Left forelimb (tissue), 1 donor: ENCODE measurements around the gene CACNA2D3.
"Not testable (repeated sequence)": the region's sequence is repeated elsewhere in the genome, so short reads cannot be mapped to it uniquely, and the experiment has no call there.

ENCODE experiments used
- DNase-seq: peaks from one replicate; pipeline ENCODE4 v3.0.0-alpha.2; 2018; ENCODE audit warnings: low spot score

The CACNA2D3 gene

DNA sequence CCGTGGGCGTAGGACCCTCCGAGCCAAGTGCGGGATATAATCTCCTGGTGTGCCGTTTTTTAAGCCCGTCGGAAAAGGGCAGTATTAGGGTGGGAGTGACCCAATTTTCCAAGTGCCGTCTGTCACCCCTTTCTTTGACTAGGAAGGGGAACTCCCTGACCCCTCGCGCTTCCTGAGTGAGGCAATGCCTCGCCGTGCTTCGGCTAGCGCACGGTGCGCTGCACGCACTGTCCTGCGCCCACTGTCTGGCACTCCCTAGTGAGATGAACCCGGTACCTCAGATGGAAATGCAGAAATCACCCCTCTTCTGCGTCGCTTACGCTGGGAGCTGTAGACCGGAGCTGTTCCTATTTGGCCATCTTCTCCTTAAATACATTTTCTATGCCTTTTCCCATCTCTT, 342.2 kb downstream of the CACNA2D3 start:
- not testable (repeated sequence) for DNase-seq

GRCh38 chr3:54476891-54477290, 354.5 kb downstream of the CACNA2D3 start:
- no peak for DNase-seq

GRCh38 chr3:54481606-54482365, 359.4 kb downstream of the CACNA2D3 start:
- no peak for DNase-seq

GRCh38 chr3:54484334-54484733, 362.0 kb downstream of the CACNA2D3 start:
- DNase-seq = no peak

DNA sequence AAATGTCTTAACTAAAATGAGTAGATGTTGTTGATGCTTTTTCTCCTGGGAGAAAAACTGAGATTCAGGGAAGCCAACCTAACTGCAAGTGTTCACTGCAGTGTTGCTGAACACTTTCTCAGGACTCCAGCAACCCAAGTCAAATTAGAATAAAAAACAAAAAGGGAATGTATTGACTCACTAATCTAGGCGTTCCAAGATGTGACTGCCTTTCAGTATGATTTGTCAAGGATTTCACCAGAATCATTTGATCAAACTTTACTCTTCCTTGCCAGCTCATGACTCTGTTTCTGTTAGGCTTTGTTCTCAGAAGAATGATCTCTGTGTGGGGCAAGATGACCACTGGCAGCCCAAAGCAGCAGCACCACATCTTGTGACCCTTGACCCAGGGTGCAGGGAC, 364.0 kb downstream of the CACNA2D3 start:
- DNase-seq = no peak

DNA sequence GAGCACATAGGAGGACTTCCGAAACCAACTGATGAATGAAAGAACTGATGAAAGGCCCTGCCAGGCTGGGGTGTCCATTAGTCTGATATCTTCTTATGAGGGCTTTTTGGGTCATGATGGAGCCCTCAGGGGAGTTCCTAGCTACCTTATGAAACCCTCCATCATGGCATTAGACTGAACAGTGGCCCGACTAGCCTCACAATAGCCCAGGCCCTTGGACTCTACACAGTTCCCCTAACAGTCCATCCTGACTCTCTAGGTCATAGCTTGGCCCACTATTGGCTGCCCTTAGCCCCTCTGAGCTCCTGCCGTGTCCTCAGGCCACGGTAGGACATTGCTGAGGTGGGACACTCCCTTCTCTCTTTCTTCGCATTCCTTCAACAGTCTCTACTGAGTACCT, 365.9 kb downstream of the CACNA2D3 start:
- DNase-seq = no peak

DNA sequence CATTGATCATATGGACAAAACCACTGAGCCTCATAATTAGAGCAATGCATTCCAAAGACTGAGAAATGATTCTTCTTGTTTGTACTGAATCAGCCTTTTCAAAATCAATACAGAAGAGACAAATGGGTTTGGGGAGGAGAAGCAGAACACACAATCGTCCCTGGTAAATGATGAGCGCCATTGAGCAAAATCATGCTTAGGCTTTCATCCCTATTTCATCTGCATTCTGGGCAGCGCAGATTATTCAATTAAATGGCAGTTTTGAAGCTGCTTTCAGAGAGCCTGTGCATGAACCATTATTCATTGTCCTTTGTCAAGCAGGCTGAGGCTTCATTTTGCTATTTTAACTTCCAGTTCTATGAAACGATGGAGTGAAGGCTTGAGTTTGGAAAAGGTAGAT, 371.9 kb downstream of the CACNA2D3 start:
- no peak for DNase-seq

DNA sequence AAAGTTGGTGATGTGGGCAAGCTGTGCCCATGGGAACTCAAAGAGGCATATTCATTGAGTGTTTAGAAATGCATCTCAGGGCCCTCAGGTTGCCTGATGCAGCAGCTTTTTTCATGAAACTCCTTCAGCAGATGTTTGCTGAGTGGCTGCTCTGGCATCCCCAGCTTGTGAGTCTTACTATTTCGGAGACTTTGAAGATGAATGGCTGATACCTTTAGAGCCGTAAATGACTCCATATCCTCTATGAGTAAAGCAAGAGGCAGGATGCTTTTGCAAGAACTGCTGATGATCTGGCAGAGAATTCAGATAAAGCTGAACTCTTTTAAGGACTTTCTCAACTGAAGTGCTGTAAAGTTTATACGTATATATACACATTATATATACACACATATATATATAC, 384.3 kb downstream of the CACNA2D3 start:
- DNase-seq = no peak

DNA sequence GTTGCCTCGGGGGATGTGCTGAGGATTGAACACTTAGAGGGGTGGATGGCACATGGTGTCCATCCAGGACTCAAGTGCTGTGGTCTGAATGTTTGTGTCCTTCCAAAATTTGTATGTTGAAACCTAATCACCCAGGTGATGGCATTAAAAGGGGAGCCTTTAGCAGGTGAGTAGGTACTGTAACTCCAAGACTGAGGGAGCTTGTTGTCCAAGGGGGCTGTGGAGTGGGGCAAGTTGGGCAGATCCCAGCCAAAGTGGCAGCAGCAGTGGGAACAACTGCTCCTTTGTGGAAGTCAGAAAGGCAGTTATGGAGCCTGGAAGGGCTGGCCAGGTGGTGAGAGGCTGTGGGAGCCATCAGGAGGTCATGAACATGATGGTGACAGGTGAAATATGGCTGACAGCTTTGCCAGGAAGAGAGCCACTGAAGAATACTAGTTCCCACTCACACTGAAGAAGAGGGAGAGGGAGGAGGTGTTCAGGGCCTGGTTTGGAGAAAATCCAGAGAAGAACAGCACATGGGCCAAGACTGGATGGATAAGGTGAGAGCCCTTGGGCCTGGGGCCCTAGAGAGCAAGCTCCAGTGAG, 385.6 kb downstream of the CACNA2D3 start:
- no peak for DNase-seq

- no peak for DNase-seq
Observed at GRCh38 chr3:54510506-54510905, 388.2 kb downstream of the CACNA2D3 start.

DNA sequence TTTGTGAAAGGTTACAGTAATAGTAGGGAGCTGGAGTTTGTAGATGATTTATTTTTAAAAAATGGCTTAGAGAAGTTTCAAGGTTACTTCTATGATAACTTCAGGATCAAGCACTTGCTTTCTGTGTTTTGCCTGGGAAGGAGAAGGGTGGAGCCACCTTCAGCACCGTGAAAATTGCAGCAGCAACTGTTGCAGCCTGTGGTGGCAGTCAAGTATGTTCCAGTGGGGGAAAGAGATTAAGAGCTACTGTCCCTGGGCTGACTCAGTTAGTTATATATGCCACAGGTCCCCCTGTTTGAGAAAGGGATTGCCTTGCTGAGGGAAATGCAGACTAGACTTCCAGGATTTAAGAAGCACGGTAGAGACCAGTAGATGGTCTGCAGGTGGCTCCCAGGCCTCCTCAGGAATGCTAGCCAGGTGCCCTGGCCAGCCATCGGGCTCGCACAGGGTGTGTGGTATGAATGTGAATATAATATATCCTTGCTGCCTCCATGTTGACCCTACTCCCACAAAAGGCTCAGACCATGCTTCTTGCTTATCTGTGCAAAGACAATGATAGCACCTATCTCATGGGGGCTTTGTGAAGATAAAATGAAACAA, 389.5 kb downstream of the CACNA2D3 start:
- DNase-seq = no peak

DNA sequence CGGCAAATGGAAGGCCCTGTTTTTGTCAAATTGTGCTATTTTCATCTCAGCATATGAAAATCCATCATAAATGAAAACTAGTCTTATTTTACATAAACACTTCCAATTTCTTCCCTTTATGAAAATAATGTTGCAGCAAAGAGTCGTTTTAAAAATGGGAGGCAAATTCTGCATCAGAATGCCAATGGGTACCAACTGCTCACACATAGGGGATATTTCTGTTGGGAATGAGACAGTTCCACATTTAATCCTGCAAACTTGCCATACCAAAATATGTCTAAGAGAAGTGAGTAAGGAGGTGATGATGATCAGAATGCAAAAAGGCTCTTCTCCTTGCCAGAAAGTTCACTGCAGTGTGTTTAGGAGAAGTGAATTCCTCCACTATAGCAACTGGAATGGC, 391.7 kb downstream of the CACNA2D3 start:
- DNase-seq = no peak

GRCh38 chr3:54514416-54514815, 392.1 kb downstream of the CACNA2D3 start:
- no peak for DNase-seq

DNA sequence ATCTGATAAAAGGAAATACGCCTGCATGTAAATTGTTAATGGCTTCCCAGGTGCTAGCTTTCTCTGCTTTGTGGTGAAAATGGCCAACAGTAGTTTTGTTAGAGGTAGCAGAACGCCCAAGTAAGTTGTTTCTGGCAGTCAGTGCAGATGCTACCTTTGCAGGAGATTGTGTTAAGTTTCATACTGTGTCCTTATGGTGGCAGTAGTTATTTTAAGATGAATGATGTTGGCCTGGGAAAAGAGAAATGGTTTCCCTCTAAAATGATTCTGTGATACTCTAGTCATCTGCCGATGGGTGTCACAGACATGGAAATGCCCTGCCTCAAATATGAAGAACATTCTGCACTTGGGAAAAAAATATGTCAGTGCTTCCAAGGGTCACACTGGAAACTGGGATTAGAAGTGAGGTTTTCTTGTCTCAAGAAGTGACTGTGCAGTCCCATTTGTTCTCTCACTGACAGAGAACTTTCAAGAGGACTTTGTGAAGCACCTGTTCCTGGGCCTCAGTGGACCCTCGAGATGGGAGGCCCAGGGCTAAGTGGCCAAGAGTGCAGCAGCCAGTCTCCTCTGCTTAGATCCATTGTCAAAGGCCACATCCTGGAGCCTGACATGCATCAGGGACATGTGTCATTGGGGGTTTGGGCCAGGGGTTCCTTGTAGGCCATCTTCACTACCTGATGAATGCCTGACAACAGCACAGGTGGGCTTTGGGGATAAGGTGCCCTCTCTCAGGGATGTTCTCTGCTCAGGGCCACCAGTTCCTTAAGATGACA, 393.3 kb downstream of the CACNA2D3 start:
- no peak for DNase-seq

DNA sequence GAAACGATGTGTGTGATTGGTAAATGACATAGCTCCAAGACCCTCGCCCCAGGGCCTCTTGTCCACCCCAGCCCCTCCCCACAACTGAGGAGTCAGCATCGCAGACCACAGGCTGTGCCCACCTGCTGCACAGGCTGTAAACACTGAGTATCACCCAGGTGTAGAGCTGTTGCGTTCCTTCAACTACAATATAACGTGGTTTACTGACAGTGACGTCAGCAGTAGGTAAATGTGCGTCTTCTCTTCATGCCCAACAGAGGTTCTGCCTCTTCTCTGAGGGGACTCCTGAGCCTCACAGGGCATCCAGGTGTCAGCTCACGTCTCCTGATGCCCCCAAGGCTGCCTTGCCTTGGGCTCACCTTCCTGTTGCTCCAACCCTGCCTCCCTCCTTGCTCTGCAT, 395.1 kb downstream of the CACNA2D3 start:
- no peak for DNase-seq

GRCh38 chr3:54518011-54518675, 395.8 kb downstream of the CACNA2D3 start:
- DNase-seq = no peak

DNA sequence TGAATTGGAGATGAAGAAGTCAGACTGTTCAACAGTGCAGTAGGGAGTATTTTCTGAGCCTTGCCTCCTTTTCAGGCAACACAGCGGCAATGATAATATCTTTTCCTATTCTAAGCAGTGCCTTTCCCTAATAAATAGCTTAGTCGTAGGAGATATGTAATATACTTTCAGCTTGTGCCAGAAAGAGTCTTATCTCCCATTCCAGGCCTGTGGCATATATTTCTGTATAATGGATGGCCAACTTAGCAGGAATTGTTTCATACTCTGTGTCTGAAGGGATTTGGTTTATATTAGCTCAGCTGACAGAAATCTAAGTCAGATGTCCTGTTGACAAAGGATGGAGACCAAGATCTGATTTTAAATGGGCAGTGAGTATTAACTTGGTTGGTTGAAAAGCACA, 397.1 kb downstream of the CACNA2D3 start:
- DNase-seq = no peak

GRCh38 chr3:54520060-54520459, 397.7 kb downstream of the CACNA2D3 start:
- no peak for DNase-seq

- no peak for DNase-seq
Observed at GRCh38 chr3:54527521-54527920, 405.2 kb downstream of the CACNA2D3 start.

DNA sequence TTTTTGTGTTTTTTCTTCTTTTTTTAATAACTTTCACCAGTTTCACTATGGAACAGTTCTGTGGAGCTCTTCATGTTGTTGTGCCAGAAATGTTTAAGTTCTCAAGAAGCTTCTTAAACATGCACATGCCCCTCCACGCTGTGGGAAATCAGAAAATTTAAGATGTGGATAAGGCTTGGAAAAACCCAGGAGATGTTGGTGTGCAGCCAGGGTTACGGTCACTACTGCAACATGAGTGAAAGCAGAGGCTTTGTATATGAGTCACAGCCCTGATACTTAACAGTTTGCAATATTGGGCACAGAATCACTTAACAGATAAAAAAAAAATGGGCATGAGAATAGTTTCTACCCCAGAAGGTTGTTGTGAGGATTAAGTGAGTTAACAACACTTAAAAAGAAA, 405.6 kb downstream of the CACNA2D3 start:
- no peak for DNase-seq

GRCh38 chr3:54528668-54529067, 406.3 kb downstream of the CACNA2D3 start:
- DNase-seq = no peak

- DNase-seq = no peak
Observed at GRCh38 chr3:54530091-54530490, 407.7 kb downstream of the CACNA2D3 start.
